SJCRH30 (cell line): ENCODE measurements around the gene POLR2M. TPM values are rescaled to one million over a fixed set of nuclear protein-coding genes. Genes with fewer than 3 reads are reported as not detected.

Source experiments
- DNase-seq, 2 experiments: peaks; one replicate each; pipeline ENCODE4 v3.0.0-alpha.2; 2015 to 2020
- H3K27ac ChIP-seq: fragments of 250-450 bp; sonication (Bioruptor Pico); 2 replicates; pipeline ENCODE4 v1.5.1; 2020; ENCODE audit warnings: mild to moderate bottlenecking, moderate library complexity
- H3K27me3 ChIP-seq: fragments of 250-450 bp; sonication (Bioruptor Pico); 2 replicates; pipeline ENCODE4 v1.5.1; 2020; ENCODE audit warnings: mild to moderate bottlenecking, moderate library complexity
- H3K36me3 ChIP-seq: fragments of 250-450 bp; sonication (Bioruptor Pico); 2 replicates; pipeline ENCODE4 v1.5.1; 2020; ENCODE audit warnings: mild to moderate bottlenecking, moderate library complexity
- H3K4me1 ChIP-seq: fragments of 250-450 bp; sonication (Bioruptor Pico); 2 replicates; pipeline ENCODE4 v1.5.1; 2020; ENCODE audit warnings: mild to moderate bottlenecking, moderate library complexity
- H3K4me3 ChIP-seq: fragments of 250-450 bp; sonication (Bioruptor Pico); 2 replicates; pipeline ENCODE4 v1.5.1; 2020; ENCODE audit warnings: mild to moderate bottlenecking, moderate library complexity
- H3K9me3 ChIP-seq: fragments of 250-450 bp; sonication (Bioruptor Pico); replicated peaks from 2 replicates; pipeline ENCODE4 v1.5.1; 2020; ENCODE audit warnings: mild to moderate bottlenecking, moderate library complexity
- total RNA-seq: library from RNA; depleted of rRNA; stranded (reverse); fragments of >200 nt; shearing (Covaris generic); gene quantifications from 2 replicates; pipeline ENCODE4 v1.2.3, GENCODE V29; 2014

The POLR2M gene
- total RNA-seq, 1 experiment from 2014 or later: 416 TPM

GRCh38 chr15:57705746-57706404 is 639 bp upstream of the POLR2M start:
- H3K27me3 ChIP-seq: no peaks in the 10 kb centered on the region
- peak overlapping the region; percentile 99 for H3K27ac ChIP-seq
- peak overlapping the region; percentile 96 for H3K4me3 ChIP-seq
- DNase-seq: peak; percentile 60 to 81
- peaks cover 23% of the 10 kb centered on the region for H3K36me3 ChIP-seq
- peaks cover 47% of the 10 kb centered on the region for H3K4me1 ChIP-seq
- no peaks in the 10 kb centered on the region for H3K9me3 ChIP-seq

- peak overlapping the region; percentile 96 for H3K4me3 ChIP-seq
- no peaks in the 10 kb centered on the region for H3K27me3 ChIP-seq
- H3K36me3 ChIP-seq: peaks cover 44% of the 10 kb centered on the region
- no peaks in the 10 kb centered on the region for H3K9me3 ChIP-seq
- H3K4me1 ChIP-seq: peaks cover 37% of the 10 kb centered on the region
- peak overlapping the region; percentile 99 for H3K27ac ChIP-seq
- no peak for DNase-seq
Observed at GRCh38 chr15:57708047-57708446, 1.5 kb downstream of the POLR2M start.

- Histone ChIP-seq H3K4me1 (peaks cover 17% of the 10 kb centered on the region; the same call in 1 of the 2 replicates), H3K36me3 (peaks cover 39% of the 10 kb centered on the region), H3K27ac (no peak overlapping the region), H3K4me3 (no peak overlapping the region), H3K9me3 (no peaks in the 10 kb centered on the region; the same call in 1 of the 2 replicates), H3K27me3 (no peaks in the 10 kb centered on the region)
- DNase-seq: no peak
Observed at GRCh38 chr15:57718309-57718708, 11.8 kb downstream of the POLR2M start.

- Histone ChIP-seq H3K4me1 (peaks cover 19% of the 10 kb centered on the region), H3K27me3 (no peaks in the 10 kb centered on the region), H3K4me3 (no peak overlapping the region), H3K27ac (no peak overlapping the region), H3K36me3 (peaks cover 24% of the 10 kb centered on the region), H3K9me3 (no peaks in the 10 kb centered on the region; the same call in 1 of the 2 replicates)
- no peak for DNase-seq
Observed at GRCh38 chr15:57720867-57721266, 14.4 kb downstream of the POLR2M start.

- Histone ChIP-seq H3K9me3 (no peaks in the 10 kb centered on the region), H3K27me3 (no peaks in the 10 kb centered on the region), H3K4me3 (no peak overlapping the region), H3K36me3 (no peaks in the 10 kb centered on the region), H3K27ac (peak overlapping the region; percentile 66), H3K4me1 (peaks cover 38% of the 10 kb centered on the region)
- DNase-seq: peak; percentile 13 to 34
Observed at GRCh38 chr15:57726411-57726810, 19.9 kb downstream of the POLR2M start.

- DNase-seq: peak; percentile 82 to 85
- no peak overlapping the region for H3K4me3 ChIP-seq
- peaks cover 43% of the 10 kb centered on the region for H3K4me1 ChIP-seq
- no peaks in the 10 kb centered on the region for H3K36me3 ChIP-seq
- peak overlapping the region; percentile 66 for H3K27ac ChIP-seq
- no peaks in the 10 kb centered on the region for H3K9me3 ChIP-seq
- H3K27me3 ChIP-seq: no peaks in the 10 kb centered on the region
Observed at GRCh38 chr15:57727031-57727430, 20.5 kb downstream of the POLR2M start.

- Histone ChIP-seq H3K4me1 (peaks cover 55% of the 10 kb centered on the region), H3K27me3 (no peaks in the 10 kb centered on the region), H3K27ac (no peak overlapping the region; the same call in 1 of the 2 replicates), H3K36me3 (no peaks in the 10 kb centered on the region), H3K9me3 (no peaks in the 10 kb centered on the region), H3K4me3 (no peak overlapping the region)
- no peak for DNase-seq
Observed at GRCh38 chr15:57728436-57728835, 21.9 kb downstream of the POLR2M start.

GRCh38 chr15:57730876-57731275 is 24.4 kb downstream of the POLR2M start:
- Histone ChIP-seq H3K9me3 (no peaks in the 10 kb centered on the region), H3K27me3 (no peaks in the 10 kb centered on the region), H3K4me3 (no peak overlapping the region), H3K27ac (peak overlapping the region; percentile 75), H3K4me1 (peaks cover 53% of the 10 kb centered on the region), H3K36me3 (no peaks in the 10 kb centered on the region)
- peak; percentile 99 for DNase-seq

- H3K9me3 ChIP-seq: peaks cover 1% of the 10 kb centered on the region; the same call in 1 of the 2 replicates
- no peak overlapping the region for H3K4me3 ChIP-seq
- no peaks in the 10 kb centered on the region for H3K27me3 ChIP-seq
- H3K4me1 ChIP-seq: peaks cover 45% of the 10 kb centered on the region
- H3K36me3 ChIP-seq: no peaks in the 10 kb centered on the region
- H3K27ac ChIP-seq: peak overlapping the region; percentile 32
- DNase-seq: peak; percentile 41 to 58
Observed at GRCh38 chr15:57731530-57732103, 25.1 kb downstream of the POLR2M start.

- H3K27ac ChIP-seq: peak overlapping the region; percentile 32; the same call in 1 of the 2 replicates
- H3K4me3 ChIP-seq: no peak overlapping the region
- peak; percentile 69 to 90 for DNase-seq
- peaks cover 34% of the 10 kb centered on the region for H3K4me1 ChIP-seq
- H3K9me3 ChIP-seq: peaks cover 8% of the 10 kb centered on the region; the same call in 1 of the 2 replicates
- no peaks in the 10 kb centered on the region for H3K27me3 ChIP-seq
- no peaks in the 10 kb centered on the region for H3K36me3 ChIP-seq
Observed at GRCh38 chr15:57732526-57733331, 26.2 kb downstream of the POLR2M start.

GRCh38 chr15:57734860-57735259 is 28.3 kb downstream of the POLR2M start:
- Histone ChIP-seq H3K27ac (no peak overlapping the region), H3K27me3 (no peaks in the 10 kb centered on the region), H3K9me3 (peaks cover 10% of the 10 kb centered on the region; the same call in 1 of the 2 replicates), H3K36me3 (no peaks in the 10 kb centered on the region), H3K4me3 (no peak overlapping the region), H3K4me1 (peaks cover 29% of the 10 kb centered on the region)
- DNase-seq: no peak

GRCh38 chr15:57735431-57735830 is 28.9 kb downstream of the POLR2M start:
- H3K27ac ChIP-seq: no peak overlapping the region
- H3K36me3 ChIP-seq: no peaks in the 10 kb centered on the region
- no peaks in the 10 kb centered on the region for H3K27me3 ChIP-seq
- peaks cover 24% of the 10 kb centered on the region for H3K4me1 ChIP-seq
- DNase-seq: no peak
- no peak overlapping the region for H3K4me3 ChIP-seq
- H3K9me3 ChIP-seq: peaks cover 10% of the 10 kb centered on the region; the same call in 1 of the 2 replicates

GRCh38 chr15:57735891-57736290 is 29.4 kb downstream of the POLR2M start:
- no peak overlapping the region for H3K27ac ChIP-seq
- DNase-seq: no peak
- no peaks in the 10 kb centered on the region for H3K36me3 ChIP-seq
- H3K4me3 ChIP-seq: no peak overlapping the region
- peaks cover 21% of the 10 kb centered on the region for H3K4me1 ChIP-seq
- no peaks in the 10 kb centered on the region for H3K27me3 ChIP-seq
- peaks cover 10% of the 10 kb centered on the region; the same call in 1 of the 2 replicates for H3K9me3 ChIP-seq

GRCh38 chr15:57736591-57736990 is 30.1 kb downstream of the POLR2M start:
- Histone ChIP-seq H3K36me3 (no peaks in the 10 kb centered on the region), H3K9me3 (peaks cover 10% of the 10 kb centered on the region; the same call in 1 of the 2 replicates), H3K27ac (no peak overlapping the region), H3K4me1 (peaks cover 16% of the 10 kb centered on the region), H3K4me3 (no peak overlapping the region), H3K27me3 (no peaks in the 10 kb centered on the region)
- no peak for DNase-seq
